Measurements from ENCODE around the gene EVA1C. TPM values are rescaled to one million over a fixed set of nuclear protein-coding genes. Genes with fewer than 3 reads are reported as not detected.

EVA1C gene
- total and polyA plus RNA-seq, 4 donors = 40.9 to 105 (median 60.6) TPM

- H3K9me3 ChIP-seq (ENCODE audit: control insufficient read depth, low read length) = no peaks in the 10 kb centered on the region
- H3K27ac ChIP-seq (ENCODE audit: low read depth in 1 of 2, low read length in 2 of 2) = peak overlapping the region in 1 of 2 donors; percentile 35
- no peak overlapping the region for H3K4me3 ChIP-seq (ENCODE audit: low read length in 2 of 2)
- DNase-seq (no peak), ATAC-seq (ENCODE audit: low FRiP score) (no peak)
- no peaks in the 10 kb centered on the region for H3K27me3 ChIP-seq (ENCODE audit: control insufficient read depth in 1 of 2, insufficient read depth in 2 of 2, low read length in 1 of 2)
- 90 to 92% methylated on average over 4 of the region's 4 CpGs for WGBS, 2 donors
- H3K36me3 ChIP-seq (ENCODE audit: control insufficient read depth in 1 of 2, insufficient read depth in 2 of 2, low read length in 1 of 2) = peaks cover 0 to 2% of the 10 kb centered on the region in 2 donors
- intact Hi-C loops (cut with DNase I) = no loop called here
- peaks cover 0 to 5% of the 10 kb centered on the region in 2 donors for H3K4me1 ChIP-seq (ENCODE audit: control insufficient read depth in 1 of 2, insufficient read depth in 2 of 2, low read length in 2 of 2)
These were observed 54.8 kb downstream of the EVA1C start for GRCh38 chr21:32467291-32467690.

DNA sequence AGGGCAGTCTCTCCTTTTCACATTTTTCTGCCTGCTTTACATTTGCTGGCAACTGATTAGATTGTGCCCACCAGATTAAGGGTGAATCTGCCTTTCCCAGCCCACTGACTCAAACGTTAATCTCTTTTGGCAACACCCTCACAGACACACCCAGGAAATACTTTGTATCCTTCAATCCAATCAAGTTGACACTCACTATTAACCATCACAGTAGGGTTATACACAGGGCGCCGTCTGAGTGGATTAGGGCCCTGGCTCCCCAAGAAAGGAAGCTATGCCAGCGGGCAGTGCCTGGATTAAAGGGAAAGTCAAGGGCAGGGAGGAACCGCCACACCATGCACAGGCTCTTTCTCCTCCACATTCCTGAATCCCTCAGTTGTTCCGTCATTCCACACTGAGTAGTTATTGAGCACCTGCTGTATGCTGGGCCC is 56.2 kb downstream of the EVA1C start:
- H3K27ac ChIP-seq (ENCODE audit: low read depth in 1 of 2, low read length in 2 of 2) = no peak overlapping the region
- intact Hi-C loops (cut with DNase I) = no loop called here
- DNase-seq = no peak
- peaks cover 0 to 4% of the 10 kb centered on the region in 2 donors for H3K36me3 ChIP-seq (ENCODE audit: control insufficient read depth in 1 of 2, insufficient read depth in 2 of 2, low read length in 1 of 2)
- no peaks in the 10 kb centered on the region for H3K9me3 ChIP-seq (ENCODE audit: control insufficient read depth, low read length)
- no peak for ATAC-seq (ENCODE audit: low FRiP score)
- WGBS, 2 donors = 83 to 84% methylated on average over 6 of the region's 6 CpGs
- H3K4me3 ChIP-seq (ENCODE audit: low read length in 2 of 2) = no peak overlapping the region
- H3K27me3 ChIP-seq (ENCODE audit: control insufficient read depth in 1 of 2, insufficient read depth in 2 of 2, low read length in 1 of 2) = no peaks in the 10 kb centered on the region
- H3K4me1 ChIP-seq (ENCODE audit: control insufficient read depth in 1 of 2, insufficient read depth in 2 of 2, low read length in 2 of 2) = no peaks in the 10 kb centered on the region

- Histone ChIP-seq H3K27ac (ENCODE audit: low read depth in 1 of 2, low read length in 2 of 2) (no peak overlapping the region), H3K36me3 (ENCODE audit: control insufficient read depth in 1 of 2, insufficient read depth in 2 of 2, low read length in 1 of 2) (peaks cover 0 to 4% of the 10 kb centered on the region in 2 donors), H3K9me3 (ENCODE audit: control insufficient read depth, low read length) (no peaks in the 10 kb centered on the region), H3K4me1 (ENCODE audit: control insufficient read depth in 1 of 2, insufficient read depth in 2 of 2, low read length in 2 of 2) (no peaks in the 10 kb centered on the region), H3K27me3 (ENCODE audit: control insufficient read depth in 1 of 2, insufficient read depth in 2 of 2, low read length in 1 of 2) (no peaks in the 10 kb centered on the region), H3K4me3 (ENCODE audit: low read length in 2 of 2) (no peak overlapping the region)
- DNase-seq (peak in 1 of 2 donors; percentile 42), ATAC-seq (ENCODE audit: low FRiP score) (no peak)
- 91% methylated on average over 5 of the region's 5 CpGs for WGBS, 2 donors
- intact Hi-C loops (cut with DNase I) = no loop called here
These were observed 57.1 kb downstream of the EVA1C start for GRCh38 chr21:32469628-32470027.

- Histone ChIP-seq H3K36me3 (ENCODE audit: control insufficient read depth in 1 of 2, insufficient read depth in 2 of 2, low read length in 1 of 2) (peaks cover 0 to 4% of the 10 kb centered on the region in 2 donors), H3K4me3 (ENCODE audit: low read length in 2 of 2) (no peak overlapping the region), H3K9me3 (ENCODE audit: control insufficient read depth, low read length) (no peaks in the 10 kb centered on the region), H3K27ac (ENCODE audit: low read depth in 1 of 2, low read length in 2 of 2) (no peak overlapping the region), H3K4me1 (ENCODE audit: control insufficient read depth in 1 of 2, insufficient read depth in 2 of 2, low read length in 2 of 2) (no peaks in the 10 kb centered on the region), H3K27me3 (ENCODE audit: control insufficient read depth in 1 of 2, insufficient read depth in 2 of 2, low read length in 1 of 2) (no peaks in the 10 kb centered on the region)
- intact Hi-C loops (cut with DNase I) = no loop called here
- DNase-seq (peak in 1 of 2 donors; percentile 37), ATAC-seq (ENCODE audit: low FRiP score) (no peak)
- 88 to 93% methylated on average over 9 of the region's 9 CpGs for WGBS, 2 donors
These were observed 57.7 kb downstream of the EVA1C start for GRCh38 chr21:32470206-32470605.

- H3K9me3 ChIP-seq (ENCODE audit: control insufficient read depth, low read length) = no peaks in the 10 kb centered on the region
- no peak overlapping the region for H3K4me3 ChIP-seq (ENCODE audit: low read length in 2 of 2)
- ATAC-seq (ENCODE audit: low FRiP score) = no peak
- no peaks in the 10 kb centered on the region for H3K4me1 ChIP-seq (ENCODE audit: control insufficient read depth in 1 of 2, insufficient read depth in 2 of 2, low read length in 2 of 2)
- no peak overlapping the region for H3K27ac ChIP-seq (ENCODE audit: low read depth in 1 of 2, low read length in 2 of 2)
- H3K36me3 ChIP-seq (ENCODE audit: control insufficient read depth in 1 of 2, insufficient read depth in 2 of 2, low read length in 1 of 2) = peaks cover 0 to 4% of the 10 kb centered on the region in 2 donors
- no peak for DNase-seq
- intact Hi-C loops (cut with DNase I) = no loop called here
- H3K27me3 ChIP-seq (ENCODE audit: control insufficient read depth in 1 of 2, insufficient read depth in 2 of 2, low read length in 1 of 2) = no peaks in the 10 kb centered on the region
- WGBS, 2 donors = 91 to 92% methylated on average over 17 of the region's 17 CpGs
These were observed 60.6 kb downstream of the EVA1C start for GRCh38 chr21:32472890-32473765.

DNA sequence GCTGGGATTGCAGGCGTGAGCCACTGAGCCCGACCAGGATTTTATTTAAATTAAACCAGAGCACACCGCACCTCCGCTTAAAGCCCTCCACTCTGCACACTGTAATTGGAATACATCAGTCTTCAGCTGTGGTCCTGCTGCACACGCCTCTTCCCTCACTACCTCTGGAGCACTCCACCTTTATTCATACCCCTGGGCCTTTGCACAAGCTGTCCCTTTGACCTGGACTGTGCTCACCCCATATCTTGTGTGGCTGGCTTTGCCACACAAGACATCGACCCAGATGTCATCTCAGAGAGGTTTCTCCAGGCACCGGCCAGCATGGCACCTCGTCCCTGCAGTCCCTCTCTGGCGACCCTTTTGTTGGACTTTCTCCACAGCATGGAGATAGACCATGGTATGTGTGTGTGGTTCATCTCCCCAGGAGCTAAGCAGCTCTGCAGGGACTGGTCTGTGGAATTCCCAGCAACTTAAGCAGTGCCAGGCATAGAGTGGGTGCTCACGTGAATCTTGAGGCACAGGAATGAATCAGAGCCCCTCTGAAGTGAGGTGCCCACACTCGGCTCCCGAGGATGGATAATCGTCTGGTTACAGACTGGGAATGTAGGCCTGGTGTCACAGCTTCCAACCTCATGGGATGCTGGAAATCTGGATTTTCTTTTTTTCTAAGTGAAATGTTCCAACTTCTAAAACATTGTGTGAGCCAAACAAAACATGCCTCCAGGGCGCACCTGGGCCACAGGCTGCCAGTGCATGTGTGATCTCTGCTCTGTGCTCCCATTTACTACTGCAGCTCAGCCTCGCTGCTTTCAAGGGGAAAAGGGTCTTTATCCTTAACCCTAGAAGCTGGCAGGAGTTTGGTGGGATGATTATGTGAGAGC is 61.9 kb downstream of the EVA1C start:
- DNase-seq = no peak
- peaks cover 0 to 4% of the 10 kb centered on the region in 2 donors for H3K36me3 ChIP-seq (ENCODE audit: control insufficient read depth in 1 of 2, insufficient read depth in 2 of 2, low read length in 1 of 2)
- ATAC-seq (ENCODE audit: low FRiP score) = no peak
- intact Hi-C loops (cut with DNase I) = no loop called here
- H3K27me3 ChIP-seq (ENCODE audit: control insufficient read depth in 1 of 2, insufficient read depth in 2 of 2, low read length in 1 of 2) = no peaks in the 10 kb centered on the region
- 75 to 78% methylated on average over 15 of the region's 15 CpGs for WGBS, 2 donors
- no peaks in the 10 kb centered on the region for H3K9me3 ChIP-seq (ENCODE audit: control insufficient read depth, low read length)
- H3K4me3 ChIP-seq (ENCODE audit: low read length in 2 of 2) = no peak overlapping the region
- H3K4me1 ChIP-seq (ENCODE audit: control insufficient read depth in 1 of 2, insufficient read depth in 2 of 2, low read length in 2 of 2) = no peaks in the 10 kb centered on the region
- no peak overlapping the region for H3K27ac ChIP-seq (ENCODE audit: low read depth in 1 of 2, low read length in 2 of 2)

DNA sequence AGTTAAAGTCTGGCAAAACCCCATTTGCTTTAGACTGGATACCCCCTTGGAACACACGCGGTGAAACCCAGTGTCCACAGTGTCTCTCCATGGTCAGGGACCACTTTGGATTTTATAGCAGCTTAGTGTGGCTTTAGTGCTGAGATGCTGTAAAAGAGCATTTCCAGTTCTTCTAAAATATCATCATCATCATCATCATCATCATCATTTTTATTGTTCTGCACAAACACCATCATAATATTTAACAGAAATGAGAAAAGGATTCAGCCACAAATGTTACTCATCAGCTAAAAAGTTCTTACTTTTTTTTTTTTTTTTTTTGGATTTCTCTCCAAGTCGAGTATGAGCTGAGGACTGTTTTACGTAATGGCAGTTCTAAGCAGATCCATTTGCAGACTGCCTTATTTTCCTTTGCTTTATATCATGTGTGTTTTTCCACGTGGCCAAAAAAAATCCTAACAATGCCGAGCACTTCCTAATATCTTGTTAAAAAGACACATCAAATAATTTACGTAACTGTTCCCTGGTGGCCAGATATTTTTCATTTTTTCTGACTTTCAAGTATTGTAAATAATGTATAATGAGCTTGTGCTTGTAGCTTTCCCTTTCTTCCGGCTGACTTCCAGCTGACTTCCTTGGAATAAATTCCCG is 62.8 kb downstream of the EVA1C start:
- Histone ChIP-seq H3K36me3 (ENCODE audit: control insufficient read depth in 1 of 2, insufficient read depth in 2 of 2, low read length in 1 of 2) (peaks cover 0 to 2% of the 10 kb centered on the region in 2 donors), H3K4me3 (ENCODE audit: low read length in 2 of 2) (no peak overlapping the region), H3K9me3 (ENCODE audit: control insufficient read depth, low read length) (no peaks in the 10 kb centered on the region), H3K27me3 (ENCODE audit: control insufficient read depth in 1 of 2, insufficient read depth in 2 of 2, low read length in 1 of 2) (no peaks in the 10 kb centered on the region), H3K4me1 (ENCODE audit: control insufficient read depth in 1 of 2, insufficient read depth in 2 of 2, low read length in 2 of 2) (no peaks in the 10 kb centered on the region), H3K27ac (ENCODE audit: low read depth in 1 of 2, low read length in 2 of 2) (no peak overlapping the region)
- no peak for DNase-seq
- intact Hi-C loops (cut with DNase I) = no loop called here
- 16 to 28% methylated on average over 9 of the region's 9 CpGs for WGBS, 2 donors
- peak; percentile 11 for ATAC-seq (ENCODE audit: low FRiP score)

DNA sequence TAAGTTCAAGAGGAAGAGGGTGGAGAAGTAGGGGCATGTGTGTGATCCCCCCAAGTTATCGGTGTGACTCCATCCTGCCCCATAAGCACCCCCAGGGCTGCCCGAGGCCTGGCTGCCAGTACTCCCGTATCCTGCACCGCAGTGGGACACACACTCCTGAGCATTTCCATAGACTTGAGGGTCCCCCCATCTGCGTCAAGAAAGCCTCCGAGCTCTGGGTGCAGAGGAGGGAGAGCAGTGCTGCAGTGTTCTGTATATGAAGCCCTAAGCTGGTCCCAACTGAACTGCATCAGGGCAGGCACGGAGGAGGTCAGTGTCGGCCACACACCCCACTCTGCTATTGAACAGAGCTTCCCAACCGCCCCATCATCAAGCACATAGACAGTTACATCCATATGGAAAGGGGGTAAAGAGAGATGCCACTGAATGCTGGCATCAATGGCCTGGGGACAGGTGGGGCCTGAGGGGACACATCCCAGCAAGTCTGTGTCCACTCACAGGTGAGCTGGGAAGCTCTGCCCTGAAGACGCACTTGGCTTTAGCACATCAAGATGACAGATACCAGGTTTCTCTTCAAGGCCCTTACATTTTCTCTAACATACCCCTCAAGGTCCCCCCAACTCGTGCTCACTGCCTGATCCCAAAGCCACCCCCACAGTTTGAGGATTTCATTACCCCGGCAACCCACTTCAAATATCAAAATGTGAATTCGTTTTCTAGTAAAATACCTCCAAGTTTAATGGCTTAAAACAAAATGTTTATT is 64.3 kb downstream of the EVA1C start:
- Histone ChIP-seq H3K9me3 (ENCODE audit: control insufficient read depth, low read length) (no peaks in the 10 kb centered on the region), H3K27ac (ENCODE audit: low read depth in 1 of 2, low read length in 2 of 2) (no peak overlapping the region), H3K4me3 (ENCODE audit: low read length in 2 of 2) (no peak overlapping the region), H3K27me3 (ENCODE audit: control insufficient read depth in 1 of 2, insufficient read depth in 2 of 2, low read length in 1 of 2) (no peaks in the 10 kb centered on the region), H3K36me3 (ENCODE audit: control insufficient read depth in 1 of 2, insufficient read depth in 2 of 2, low read length in 1 of 2) (peaks cover 0 to 2% of the 10 kb centered on the region in 2 donors), H3K4me1 (ENCODE audit: control insufficient read depth in 1 of 2, insufficient read depth in 2 of 2, low read length in 2 of 2) (no peaks in the 10 kb centered on the region)
- ATAC-seq (ENCODE audit: low FRiP score) (no peak), DNase-seq (no peak)
- intact Hi-C loops (cut with DNase I) = no loop called here
- 95 to 96% methylated on average over 13 of the region's 13 CpGs for WGBS, 2 donors

All from aorta (tissue), 5 donors.